Lower leg skin (tissue), 4 donors: ENCODE measurements around the gene SLC28A1. TPM values are rescaled to one million over a fixed set of nuclear protein-coding genes. Genes with fewer than 3 reads are reported as not detected.
"Not testable (repeated sequence)": the region's sequence is repeated elsewhere in the genome, so short reads cannot be mapped to it uniquely, and the experiment has no call there.

Source experiments
- DNase-seq, 2 donors: peaks; one replicate each; pipeline ENCODE4 v3.0.0-alpha.2; 2019; ENCODE audit warnings: low spot score in 2 of 2
- H3K4me3 ChIP-seq: fragments of 200-600 bp; sonication (generic); 2 replicates; pipeline ENCODE4 v1.5.1; 2017; ENCODE audit warnings: mild to moderate bottlenecking, low read depth; ENCODE audit not compliant: poor library complexity, severe bottlenecking
- POLR2A ChIP-seq, 2 donors: fragments of 450-650 bp; IDR thresholded peaks; one replicate each; pipeline ENCODE4 v1.6.1; 2016 to 2017; ENCODE audit warnings: antibody characterized with exemption in 2 of 2, mild to moderate bottlenecking in 1 of 2, moderate library complexity in 1 of 2
- WGBS, 2 donors: methylation state at CpG; one replicate each; pipeline ENCODE4 v1.1.5; 2018; 5-methylcytosine and 5-hydroxymethylcytosine counted together
- intact Hi-C: fragments of 100-400 bp; cut with DNase I; formaldehyde crosslinking; loops from one replicate; pipeline ENCODE4 v1.15.0; 2023; ENCODE audit warnings: low total_unique reads
- total RNA-seq, 4 donors: library from RNA; depleted of rRNA; stranded (reverse); fragments of >200 nt; gene quantifications; one replicate each; pipeline ENCODE4 v1.1.0, GENCODE V29; 2016
- TF ChIP-seq, protein P1 (sequence below), 3 donors: fragments of 450-650 bp; IDR thresholded peaks; one replicate each; pipeline ENCODE4 v1.5.1; 2016; ENCODE audit warnings: antibody characterized with exemption in 3 of 3, mild to moderate bottlenecking in 3 of 3, moderate library complexity in 2 of 3

Gene SLC28A1
- total RNA-seq, 4 donors from 2014 or later, result not detected

DNA sequence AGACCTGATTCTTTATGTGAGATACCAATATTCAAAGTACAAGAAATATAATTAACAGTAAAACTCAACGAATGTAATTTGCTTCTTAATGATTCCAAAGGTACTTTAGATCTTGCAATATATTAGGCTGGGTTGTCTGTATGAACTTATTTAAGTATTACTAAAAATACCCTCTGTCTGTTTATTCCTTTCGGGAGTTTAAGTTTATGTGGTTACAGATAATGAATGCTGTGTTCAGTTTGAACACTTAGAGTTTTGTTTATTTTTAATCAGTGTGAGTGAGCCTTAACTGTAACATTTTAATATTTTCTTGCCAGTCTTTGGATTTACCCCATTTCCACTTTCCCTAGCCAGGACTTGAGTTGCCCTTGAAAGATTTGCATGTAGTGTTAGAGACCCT, 100.7 kb downstream of the SLC28A1 start:
- no peak for DNase-seq
- 54 to 70% methylated on average over 2 of the region's 2 CpGs for WGBS, 2 donors
- no peak for TF ChIP-seq POLR2A (IDR thresholded peaks at IDR 0.05)
- TF ChIP-seq, protein P1, sequence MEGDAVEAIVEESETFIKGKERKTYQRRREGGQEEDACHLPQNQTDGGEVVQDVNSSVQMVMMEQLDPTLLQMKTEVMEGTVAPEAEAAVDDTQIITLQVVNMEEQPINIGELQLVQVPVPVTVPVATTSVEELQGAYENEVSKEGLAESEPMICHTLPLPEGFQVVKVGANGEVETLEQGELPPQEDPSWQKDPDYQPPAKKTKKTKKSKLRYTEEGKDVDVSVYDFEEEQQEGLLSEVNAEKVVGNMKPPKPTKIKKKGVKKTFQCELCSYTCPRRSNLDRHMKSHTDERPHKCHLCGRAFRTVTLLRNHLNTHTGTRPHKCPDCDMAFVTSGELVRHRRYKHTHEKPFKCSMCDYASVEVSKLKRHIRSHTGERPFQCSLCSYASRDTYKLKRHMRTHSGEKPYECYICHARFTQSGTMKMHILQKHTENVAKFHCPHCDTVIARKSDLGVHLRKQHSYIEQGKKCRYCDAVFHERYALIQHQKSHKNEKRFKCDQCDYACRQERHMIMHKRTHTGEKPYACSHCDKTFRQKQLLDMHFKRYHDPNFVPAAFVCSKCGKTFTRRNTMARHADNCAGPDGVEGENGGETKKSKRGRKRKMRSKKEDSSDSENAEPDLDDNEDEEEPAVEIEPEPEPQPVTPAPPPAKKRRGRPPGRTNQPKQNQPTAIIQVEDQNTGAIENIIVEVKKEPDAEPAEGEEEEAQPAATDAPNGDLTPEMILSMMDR (IDR thresholded peaks at IDR 0.05), result no peak
- intact Hi-C loops, result no loop called here
- H3K4me3 ChIP-seq, result no peak overlapping the region

DNA sequence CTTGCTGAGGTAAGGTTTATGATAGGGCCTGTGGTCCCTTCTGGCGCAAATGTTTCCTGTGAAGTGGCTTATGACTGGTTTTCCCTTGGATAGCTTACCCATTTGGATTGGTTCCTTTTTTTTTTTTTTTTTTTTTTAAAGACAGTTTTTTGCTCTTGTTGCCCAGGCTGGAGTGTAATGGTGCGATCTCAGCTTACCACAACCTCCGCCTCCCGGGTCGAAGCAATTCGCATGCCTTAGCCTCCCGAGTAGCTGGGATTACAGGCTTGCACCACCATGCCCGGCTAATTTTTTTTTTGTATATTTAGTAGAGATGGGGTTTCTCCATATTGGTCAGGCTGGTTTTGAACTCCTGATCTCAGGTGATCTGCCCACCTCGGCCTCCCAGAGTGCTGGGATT, 102.9 kb downstream of the SLC28A1 start:
- 94 to 95% methylated on average over 9 of the region's 9 CpGs for WGBS, 2 donors
- H3K4me3 ChIP-seq, intact Hi-C loops, DNase-seq: not testable (repeated sequence)

DNA sequence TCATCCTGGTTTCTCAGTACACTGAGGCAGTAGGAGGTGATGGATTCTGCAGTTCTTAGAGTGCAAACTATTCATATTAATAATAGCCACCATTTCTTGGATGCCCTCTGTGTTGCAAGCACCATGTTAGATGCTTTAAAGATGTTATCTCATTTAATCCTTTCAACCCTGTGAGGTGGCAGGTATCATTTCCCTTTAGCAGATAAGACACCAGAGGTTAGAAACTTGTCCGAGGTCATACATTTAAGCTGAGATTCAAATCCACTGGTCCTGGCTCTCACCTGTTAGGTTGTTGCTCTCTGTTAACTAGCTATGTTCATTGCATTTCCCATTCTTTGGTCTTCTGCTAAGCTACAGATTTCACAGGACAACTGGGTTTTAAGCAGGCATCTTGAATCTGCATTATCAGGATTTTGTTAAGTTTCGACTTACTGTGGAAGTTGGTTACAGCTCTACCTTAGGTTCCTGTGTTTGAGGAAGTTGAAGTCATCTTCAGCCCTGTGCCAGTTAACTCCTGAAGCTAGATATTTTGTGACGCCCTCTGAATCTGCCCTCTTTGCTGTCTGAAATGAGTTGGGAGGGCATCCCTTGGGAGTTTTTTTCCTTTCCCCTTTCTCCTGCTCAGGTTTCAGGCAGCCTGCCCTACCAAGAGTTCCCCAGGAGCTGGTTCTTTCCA, 103.6 kb downstream of the SLC28A1 start:
- DNase-seq, result no peak
- intact Hi-C loops, result no loop called here
- H3K4me3 ChIP-seq, result no peak overlapping the region
- 82 to 87% methylated on average over 3 of the region's 3 CpGs for WGBS, 2 donors
- TF ChIP-seq, protein P1 (IDR thresholded peaks at IDR 0.05), result no peak

DNA sequence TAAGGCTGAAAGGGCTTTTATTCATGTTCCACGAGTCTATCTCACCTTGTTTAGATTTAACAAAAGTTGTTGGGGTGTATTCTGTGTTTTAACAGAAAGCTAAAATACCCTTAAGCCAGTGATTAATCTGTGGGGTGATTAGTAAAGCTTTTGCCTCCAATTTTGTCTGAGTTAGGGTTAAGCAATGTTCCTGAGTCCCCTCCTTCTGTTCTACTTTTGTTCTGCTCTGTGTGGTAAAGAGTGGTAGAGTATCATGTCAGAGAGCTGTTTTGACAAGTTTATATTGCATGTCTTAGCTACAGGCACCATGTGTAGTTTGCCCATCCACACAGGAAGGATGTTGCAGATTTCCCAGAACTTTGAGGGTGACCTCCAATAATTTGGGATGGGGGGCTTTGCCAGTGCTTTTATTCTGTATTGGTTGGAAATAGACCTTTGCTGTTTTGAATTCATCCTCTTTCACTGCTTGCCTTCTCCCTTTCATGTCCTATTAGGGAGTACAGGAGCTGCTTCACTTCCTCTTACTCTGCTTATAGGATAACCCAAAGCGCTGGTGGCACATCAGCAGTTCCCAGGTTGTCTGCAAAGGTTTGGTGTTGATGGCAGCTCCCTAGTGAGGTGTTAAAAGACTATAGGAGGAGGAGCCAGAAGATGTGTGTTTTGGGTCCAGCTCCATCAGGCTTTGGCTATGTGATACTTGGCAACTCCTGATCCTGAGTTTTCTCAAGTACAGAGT, 104.6 kb downstream of the SLC28A1 start:
- no peak overlapping the region for H3K4me3 ChIP-seq
- TF ChIP-seq POLR2A (IDR thresholded peaks at IDR 0.05), result no peak
- TF ChIP-seq, protein P1 (IDR thresholded peaks at IDR 0.05), result no peak
- DNase-seq, result no peak
- 66 to 72% methylated on average over 2 of the region's 2 CpGs for WGBS, 2 donors
- intact Hi-C loops, result no loop called here

DNA sequence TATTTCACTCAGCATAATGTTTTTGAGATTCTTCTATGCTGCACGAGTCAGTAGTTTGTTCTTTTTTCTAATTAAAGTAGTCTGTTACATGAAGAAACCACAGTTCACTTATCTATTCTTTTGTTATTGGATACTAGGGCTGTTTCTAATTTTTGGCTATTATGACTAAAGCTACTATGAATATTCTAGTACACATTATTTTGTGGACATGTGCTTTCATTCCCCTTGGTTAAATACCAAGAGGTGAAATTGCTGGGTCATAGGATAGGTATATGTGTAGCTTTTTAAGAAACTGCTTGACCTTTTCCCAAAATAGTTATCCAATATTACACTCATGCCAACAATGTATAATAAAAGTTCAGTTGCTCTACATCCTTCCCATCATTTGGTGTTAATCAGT, 106.0 kb downstream of the SLC28A1 start:
- TF ChIP-seq, protein P1 (IDR thresholded peaks at IDR 0.05), result no peak
- TF ChIP-seq POLR2A (IDR thresholded peaks at IDR 0.05), result no peak
- intact Hi-C loops, result no loop called here
- whole genome bisulfite sequencing, 2 donors, result 59 to 81% methylated on average over 1 of the region's 1 CpG

DNA sequence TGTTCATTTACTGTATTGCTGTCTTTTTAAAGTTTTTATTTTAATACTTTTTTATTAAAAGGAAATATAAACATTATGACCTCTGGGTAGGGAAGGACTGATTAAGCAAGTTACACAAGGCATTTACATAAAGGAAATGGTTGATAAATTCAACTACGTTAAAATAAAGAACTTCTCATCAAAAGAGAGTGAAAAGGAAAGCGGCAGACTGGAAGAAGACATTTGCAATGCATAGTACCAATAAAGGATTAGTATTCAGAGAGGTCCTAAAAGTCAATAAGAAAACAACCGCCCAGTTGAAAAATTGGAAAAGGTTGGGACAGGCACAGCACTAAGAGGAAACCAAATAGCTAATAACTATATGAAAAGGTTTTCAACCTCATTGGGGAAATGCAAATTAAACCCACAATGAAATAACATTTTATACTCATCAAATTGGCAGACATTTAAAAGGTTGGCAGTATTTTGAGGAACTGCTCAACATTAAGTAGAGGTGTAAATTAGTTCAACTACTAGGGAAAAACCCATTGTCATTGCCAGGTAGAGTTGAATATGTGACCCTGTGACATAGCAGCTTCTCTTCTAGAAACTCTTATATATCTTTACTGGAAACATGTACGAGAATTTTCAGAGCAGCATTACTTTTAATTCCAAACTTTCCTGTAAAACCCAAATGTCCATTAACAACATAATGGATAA, 106.7 kb downstream of the SLC28A1 start:
- intact Hi-C loops, result no loop called here
- TF ChIP-seq, protein P1 (IDR thresholded peaks at IDR 0.05), result no peak
- TF ChIP-seq POLR2A (IDR thresholded peaks at IDR 0.05), result no peak
- no peak for DNase-seq
- 78 to 80% methylated on average over 4 of the region's 4 CpGs for WGBS, 2 donors
- H3K4me3 ChIP-seq, result no peak overlapping the region

More for the DNA sequence above, 106.0 kb downstream of the SLC28A1 start:
- DNase-seq, result no peak
- H3K4me3 ChIP-seq, result no peak overlapping the region
